ENCODE measurements around the gene PAX8. TPM values are rescaled to one million over a fixed set of nuclear protein-coding genes. Genes with fewer than 3 reads are reported as not detected.

PAX8 gene
- polyA plus RNA-seq, 1 experiment = 1.6 TPM

GRCh38 chr2:113275556-113276215 is 3.0 kb downstream of the PAX8 start:
- TF ChIP-seq CTCF (IDR thresholded peaks at IDR 0.05; ENCODE audit: insufficient read depth, low read depth, low read length) = no peak
- peaks cover 13% of the 10 kb centered on the region for H3K27me3 ChIP-seq (ENCODE audit: control insufficient read depth, insufficient read depth, low read length)
- ChIA-PET POLR2A (no interaction called here), CTCF (interaction anchor here (1.2 kb wide), 1 partner anchor 20 kb away, joined by 3 read pairs; no protein-coding TSS in a partner anchor)
- H3K4me3 ChIP-seq (ENCODE audit: low read depth, low read length) = no peak overlapping the region
- no peak for DNase-seq (ENCODE audit: low read depth)
- no peaks in the 10 kb centered on the region for H3K36me3 ChIP-seq (ENCODE audit: control insufficient read depth, insufficient read depth, low read length)

- no peak for TF ChIP-seq CTCF (IDR thresholded peaks at IDR 0.05; ENCODE audit: insufficient read depth, low read depth, low read length)
- ChIA-PET POLR2A (no interaction called here), CTCF (no interaction called here)
- Histone ChIP-seq H3K27me3 (ENCODE audit: control insufficient read depth, insufficient read depth, low read length) (peaks cover 13% of the 10 kb centered on the region), H3K4me3 (ENCODE audit: low read depth, low read length) (no peak overlapping the region), H3K36me3 (ENCODE audit: control insufficient read depth, insufficient read depth, low read length) (no peaks in the 10 kb centered on the region; the same call in 1 of the 2 replicates)
- DNase-seq (ENCODE audit: low read depth) = no peak
Measured at GRCh38 chr2:113274432-113274831, 4.3 kb downstream of the PAX8 start.

GRCh38 chr2:113273981-113274380 is 4.7 kb downstream of the PAX8 start:
- no peaks in the 10 kb centered on the region; the same call in 1 of the 2 replicates for H3K36me3 ChIP-seq (ENCODE audit: control insufficient read depth, insufficient read depth, low read length)
- TF ChIP-seq CTCF (IDR thresholded peaks at IDR 0.05; ENCODE audit: insufficient read depth, low read depth, low read length) = no peak
- ChIA-PET POLR2A (no interaction called here), CTCF (interaction anchor here (1.4 kb wide), 1 partner anchor 14 kb away, joined by 4 read pairs; no protein-coding TSS in a partner anchor)
- no peak for DNase-seq (ENCODE audit: low read depth)
- H3K4me3 ChIP-seq (ENCODE audit: low read depth, low read length) = no peak overlapping the region
- H3K27me3 ChIP-seq (ENCODE audit: control insufficient read depth, insufficient read depth, low read length) = peaks cover 13% of the 10 kb centered on the region

- ChIA-PET CTCF (interaction anchor here (0.7 to 1.4 kb wide), 5 partner anchors 14 to 97 kb away, joined by 3 to 7 read pairs (median 4); no protein-coding TSS in a partner anchor), POLR2A (no interaction called here)
- peaks cover 12% of the 10 kb centered on the region for H3K27me3 ChIP-seq (ENCODE audit: control insufficient read depth, insufficient read depth, low read length)
Measured at GRCh38 chr2:113273027-113273551, 5.6 kb downstream of the PAX8 start.

More at GRCh38 chr2:113273027-113273551, 5.6 kb downstream of the PAX8 start:
- peaks cover 1% of the 10 kb centered on the region; the same call in 1 of the 2 replicates for H3K36me3 ChIP-seq (ENCODE audit: control insufficient read depth, insufficient read depth, low read length)
- TF ChIP-seq CTCF (IDR thresholded peaks at IDR 0.05; ENCODE audit: insufficient read depth, low read depth, low read length) = no peak
- no peak overlapping the region for H3K4me3 ChIP-seq (ENCODE audit: low read depth, low read length)
- DNase-seq (ENCODE audit: low read depth) = no peak
